ENCODE measurements around the gene MAPK8IP2.
"Not testable (repeated sequence)": the region's sequence is repeated elsewhere in the genome, so short reads cannot be mapped to it uniquely, and the experiment has no call there.

The MAPK8IP2 gene

GRCh38 chr22:50620593-50621355, 20.2 kb downstream of the MAPK8IP2 start:
- DNase-seq: peak; percentile 31

GRCh38 chr22:50621356-50621880, 20.8 kb downstream of the MAPK8IP2 start:
- peak; percentile 87 for DNase-seq

- DNase-seq: peak; percentile 47
Observed at GRCh38 chr22:50621948-50622722, 21.5 kb downstream of the MAPK8IP2 start.

- DNase-seq: no peak
Observed at GRCh38 chr22:50622723-50623327, 22.2 kb downstream of the MAPK8IP2 start.

GRCh38 chr22:50624347-50625130, 23.9 kb downstream of the MAPK8IP2 start:
- DNase-seq: no peak

GRCh38 chr22:50625131-50625567, 24.6 kb downstream of the MAPK8IP2 start:
- no peak for DNase-seq

GRCh38 chr22:50625568-50626313, 25.1 kb downstream of the MAPK8IP2 start:
- DNase-seq: no peak

GRCh38 chr22:50626314-50626849, 25.8 kb downstream of the MAPK8IP2 start:
- DNase-seq: no peak

GRCh38 chr22:50626850-50627641, 26.5 kb downstream of the MAPK8IP2 start:
- no peak for DNase-seq

GRCh38 chr22:50627642-50628542, 27.3 kb downstream of the MAPK8IP2 start, which contains the start of gene ARSA:
Gene ARSA (minus strand): TSS chr22:50628152. CDS start chr22:50627779, 373 bp downstream.
- DNase-seq: peak; percentile 78

- no peak for DNase-seq
Observed at GRCh38 chr22:50628543-50629134, 28.0 kb downstream of the MAPK8IP2 start.

- peak; percentile 55 for DNase-seq
Observed at GRCh38 chr22:50630376-50630775, 29.8 kb downstream of the MAPK8IP2 start.

GRCh38 chr22:50633086-50633485, 32.5 kb downstream of the MAPK8IP2 start:
- peak; percentile 40 for DNase-seq

GRCh38 chr22:50633771-50634170, 33.2 kb downstream of the MAPK8IP2 start:
- DNase-seq: no peak

GRCh38 chr22:50635591-50635990, 35.0 kb downstream of the MAPK8IP2 start:
- no peak for DNase-seq

GRCh38 chr22:50640296-50640695, 39.7 kb downstream of the MAPK8IP2 start:
- not testable (repeated sequence) for DNase-seq

GRCh38 chr22:50640857-50641647, 40.5 kb downstream of the MAPK8IP2 start:
- peak; percentile 63 for DNase-seq
